ENCODE data around the gene MCU.

DNA sequence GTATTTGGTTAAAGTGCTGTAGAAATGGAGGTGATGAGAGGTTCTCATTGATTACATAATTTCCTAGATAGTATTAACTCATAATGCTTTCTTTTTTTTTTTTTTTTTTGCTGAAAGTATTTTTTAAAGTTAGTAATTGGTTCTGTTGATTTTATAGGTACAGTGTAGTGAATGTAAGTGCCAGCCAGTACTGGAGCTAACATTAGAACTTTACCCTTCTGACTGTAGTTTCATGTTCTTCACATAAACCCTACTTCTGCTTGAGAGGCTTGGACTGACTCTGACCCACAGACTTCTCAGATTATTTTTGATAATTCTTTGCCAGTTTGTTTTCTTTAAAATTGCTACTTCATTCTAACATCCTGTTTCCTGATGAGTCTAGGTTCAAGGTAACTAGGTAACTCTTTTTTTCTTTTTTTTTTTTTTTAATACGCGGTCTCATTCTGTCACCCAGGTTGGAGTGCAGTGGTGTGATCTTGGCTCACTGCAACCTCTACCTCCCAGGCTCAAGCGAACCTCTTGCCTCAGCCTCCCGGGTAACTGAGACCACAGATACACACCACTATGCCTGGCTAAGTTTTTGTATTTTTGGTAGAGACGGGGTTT, 109.4 kb downstream of the MCU start:
- TF ChIP-seq, protein P1, sequence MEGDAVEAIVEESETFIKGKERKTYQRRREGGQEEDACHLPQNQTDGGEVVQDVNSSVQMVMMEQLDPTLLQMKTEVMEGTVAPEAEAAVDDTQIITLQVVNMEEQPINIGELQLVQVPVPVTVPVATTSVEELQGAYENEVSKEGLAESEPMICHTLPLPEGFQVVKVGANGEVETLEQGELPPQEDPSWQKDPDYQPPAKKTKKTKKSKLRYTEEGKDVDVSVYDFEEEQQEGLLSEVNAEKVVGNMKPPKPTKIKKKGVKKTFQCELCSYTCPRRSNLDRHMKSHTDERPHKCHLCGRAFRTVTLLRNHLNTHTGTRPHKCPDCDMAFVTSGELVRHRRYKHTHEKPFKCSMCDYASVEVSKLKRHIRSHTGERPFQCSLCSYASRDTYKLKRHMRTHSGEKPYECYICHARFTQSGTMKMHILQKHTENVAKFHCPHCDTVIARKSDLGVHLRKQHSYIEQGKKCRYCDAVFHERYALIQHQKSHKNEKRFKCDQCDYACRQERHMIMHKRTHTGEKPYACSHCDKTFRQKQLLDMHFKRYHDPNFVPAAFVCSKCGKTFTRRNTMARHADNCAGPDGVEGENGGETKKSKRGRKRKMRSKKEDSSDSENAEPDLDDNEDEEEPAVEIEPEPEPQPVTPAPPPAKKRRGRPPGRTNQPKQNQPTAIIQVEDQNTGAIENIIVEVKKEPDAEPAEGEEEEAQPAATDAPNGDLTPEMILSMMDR (IDR thresholded peaks at IDR 0.05): no peak
- TF ChIP-seq POLR2A (IDR thresholded peaks at IDR 0.05): no peak
